Measurements from ENCODE around the gene SPSB4.

GRCh38 chr3:141074529-141074928 lies 23.4 kb downstream of the SPSB4 start:
- TF ChIP-seq CTCF (IDR thresholded peaks at IDR 0.05; ENCODE audit: extremely low read depth in 1 of 2, insufficient read depth in 1 of 2, low read depth in 1 of 2, low read length in 2 of 2): no peak
- TF ChIP-seq EZH2 (IDR thresholded peaks at IDR 0.05; ENCODE audit: borderline replicate concordance, low read depth, low read length, severe bottlenecking): no peak
